Measurements from ENCODE around the gene LPCAT1. TPM values are rescaled to one million over a fixed set of nuclear protein-coding genes. Genes with fewer than 3 reads are reported as not detected.
A peak's percentile ranks its signal among the peaks of the same experiment; 100 is the strongest.
"Not testable (repeated sequence)": the region's sequence is repeated elsewhere in the genome, so short reads cannot be mapped to it uniquely, and the experiment has no call there.

LPCAT1 gene, protein sequence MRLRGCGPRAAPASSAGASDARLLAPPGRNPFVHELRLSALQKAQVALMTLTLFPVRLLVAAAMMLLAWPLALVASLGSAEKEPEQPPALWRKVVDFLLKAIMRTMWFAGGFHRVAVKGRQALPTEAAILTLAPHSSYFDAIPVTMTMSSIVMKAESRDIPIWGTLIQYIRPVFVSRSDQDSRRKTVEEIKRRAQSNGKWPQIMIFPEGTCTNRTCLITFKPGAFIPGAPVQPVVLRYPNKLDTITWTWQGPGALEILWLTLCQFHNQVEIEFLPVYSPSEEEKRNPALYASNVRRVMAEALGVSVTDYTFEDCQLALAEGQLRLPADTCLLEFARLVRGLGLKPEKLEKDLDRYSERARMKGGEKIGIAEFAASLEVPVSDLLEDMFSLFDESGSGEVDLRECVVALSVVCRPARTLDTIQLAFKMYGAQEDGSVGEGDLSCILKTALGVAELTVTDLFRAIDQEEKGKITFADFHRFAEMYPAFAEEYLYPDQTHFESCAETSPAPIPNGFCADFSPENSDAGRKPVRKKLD
- total RNA-seq, result 61.9 and 77.0 TPM in 2 replicates

DNA sequence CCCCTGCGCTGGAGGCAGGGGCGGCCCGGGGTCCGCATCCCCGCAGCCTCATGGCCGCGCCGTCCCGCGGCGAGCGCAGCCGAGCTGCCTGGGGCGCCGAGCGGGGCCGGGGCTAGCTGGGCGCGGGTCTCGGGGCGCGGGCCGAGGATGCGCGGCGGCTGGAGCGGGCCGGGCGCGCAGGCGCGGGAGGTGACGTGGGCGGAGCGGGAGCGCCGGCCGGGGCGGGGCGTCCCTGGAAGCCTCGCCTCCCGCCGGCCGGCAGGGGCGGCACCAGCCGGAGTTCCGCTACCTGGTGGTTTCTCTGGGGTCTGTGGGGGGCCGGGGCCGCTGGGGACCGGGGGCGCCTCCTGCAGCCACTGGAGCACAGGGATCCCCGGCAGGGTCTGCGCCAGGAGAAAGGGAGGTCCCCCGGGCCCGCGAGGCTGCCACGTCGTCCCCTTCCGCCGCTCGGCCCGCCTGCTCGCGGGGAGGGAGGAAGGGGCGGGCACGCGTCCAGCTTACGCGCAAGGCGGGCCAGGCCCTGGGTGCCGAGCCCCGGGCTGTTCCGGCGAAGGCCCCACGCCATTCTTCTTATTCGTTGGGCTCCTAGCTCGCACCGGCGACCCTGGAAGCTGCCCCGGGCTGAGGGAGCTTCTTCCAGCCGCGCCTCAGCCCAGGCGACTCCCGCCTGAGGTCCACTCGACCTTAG is at the start of gene LPCAT1:
LPCAT1 (minus strand) TSS at position 168 of the 688 bp plus-strand sequence; CDS start at position 52, 116 bp downstream.
- no peak for DNase-seq (ENCODE audit: extremely low read depth, low read depth, low spot score)

DNA sequence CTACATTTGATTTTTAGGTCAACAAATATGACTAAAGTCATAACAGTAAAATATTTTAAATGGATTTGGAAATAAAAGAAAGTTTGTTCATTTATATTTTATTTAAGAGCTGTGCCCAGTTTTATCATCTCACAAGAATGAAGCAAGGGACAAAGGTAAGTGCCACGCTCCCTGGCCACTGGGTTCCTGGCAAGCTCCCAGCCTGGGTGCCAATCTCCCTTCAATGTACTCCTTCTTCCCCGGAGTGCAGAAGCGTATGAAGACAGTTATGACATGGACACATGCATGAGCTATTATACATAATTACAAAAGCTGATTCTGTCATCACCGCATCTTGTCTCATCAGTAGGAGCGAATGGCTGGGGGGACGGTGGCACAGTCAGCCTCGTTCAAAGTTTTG is 48.1 kb upstream of the LPCAT1 start:
- DNase-seq (ENCODE audit: extremely low read depth, low read depth, low spot score), result not testable (repeated sequence)

DNA sequence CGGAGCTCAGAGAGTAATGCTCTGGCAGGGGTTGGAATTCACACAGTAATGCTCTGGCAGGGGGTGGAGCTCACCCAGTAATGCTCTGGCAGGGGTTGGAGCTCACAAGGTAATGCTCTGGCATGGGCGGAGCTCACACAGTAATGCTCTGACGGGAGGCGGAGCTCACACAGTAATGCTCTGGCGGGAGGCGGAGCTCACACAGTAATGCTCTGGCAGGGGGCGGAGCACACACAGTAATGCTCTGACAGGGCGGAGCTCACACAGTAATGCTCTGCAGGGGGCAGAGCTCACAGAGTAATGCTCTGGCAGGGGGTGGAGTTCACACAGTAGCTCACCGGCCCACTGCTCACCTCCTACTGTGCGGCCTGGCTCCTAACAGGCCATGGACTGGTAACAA is 47.2 kb upstream of the LPCAT1 start:
- DNase-seq (ENCODE audit: extremely low read depth, low read depth, low spot score), result no peak

DNA sequence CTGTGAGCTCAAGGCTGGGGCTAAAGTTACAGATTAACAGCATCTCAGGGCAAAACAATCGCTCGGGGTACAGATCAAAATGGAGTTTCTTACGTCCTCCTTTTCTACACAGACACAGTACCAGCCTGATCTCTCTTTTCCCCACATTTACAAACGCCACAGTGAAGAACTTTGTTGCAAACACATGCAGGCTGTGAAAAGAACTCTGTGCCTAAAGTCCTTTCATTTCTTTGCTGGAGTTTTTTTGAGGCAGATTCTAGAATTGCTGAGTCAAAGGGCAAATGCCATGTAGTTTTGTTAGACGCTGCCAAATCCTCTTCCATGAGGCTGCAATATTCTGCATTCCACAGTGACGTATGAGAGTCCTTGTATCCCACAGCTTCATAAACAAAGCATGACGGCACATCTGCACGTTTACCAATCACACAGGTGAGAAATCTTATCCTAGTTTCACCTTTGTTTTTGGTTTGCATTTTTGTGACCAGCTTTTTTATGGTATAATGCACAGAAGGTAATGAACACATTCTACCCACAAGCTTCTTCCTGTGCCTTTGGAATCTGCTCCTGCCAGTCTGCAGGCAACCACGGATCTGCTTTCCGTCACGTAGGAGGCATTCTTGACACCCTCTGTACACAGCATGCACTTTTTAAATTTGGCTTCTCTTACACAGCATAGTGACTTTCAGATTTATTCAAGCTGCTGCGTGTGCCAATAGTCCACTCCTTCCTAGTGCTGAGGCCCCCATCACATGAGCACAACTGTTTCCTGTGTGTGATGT is 44.6 kb upstream of the LPCAT1 start:
- DNase-seq (ENCODE audit: extremely low read depth, low read depth, low spot score), result peak; percentile 5

DNA sequence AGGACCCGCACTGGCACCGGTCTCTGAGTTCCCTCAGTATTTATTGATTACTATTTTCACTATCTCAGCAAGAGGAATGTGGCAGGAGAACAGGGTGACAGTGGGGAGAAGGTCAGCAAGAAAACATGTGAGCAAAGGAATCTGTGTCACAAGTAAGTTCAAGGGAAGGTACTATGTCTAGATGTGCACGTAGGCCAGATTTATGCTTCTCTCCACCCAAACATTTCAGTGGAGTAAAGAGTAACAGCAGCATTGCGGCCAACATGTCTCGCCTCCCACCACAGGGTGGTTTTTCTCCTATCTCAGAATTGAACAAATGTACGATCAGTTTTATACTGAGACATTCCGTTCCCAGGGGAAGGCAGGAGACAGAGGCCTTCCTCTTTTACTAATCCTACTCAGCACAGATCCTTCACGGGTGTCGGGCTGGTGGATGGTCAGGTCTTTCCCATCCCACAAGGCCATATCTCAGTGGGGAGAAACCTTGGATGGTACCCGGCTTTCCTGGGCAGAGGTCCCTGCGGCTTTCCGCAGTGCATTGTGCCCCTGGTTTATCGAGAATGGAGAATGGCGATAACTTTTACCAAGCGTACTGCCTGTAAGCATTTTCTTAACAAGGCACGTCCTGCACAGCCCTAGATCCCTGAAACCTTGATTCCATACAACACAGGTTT is 43.9 kb upstream of the LPCAT1 start:
- DNase-seq (ENCODE audit: extremely low read depth, low read depth, low spot score), result not testable (repeated sequence)

DNA sequence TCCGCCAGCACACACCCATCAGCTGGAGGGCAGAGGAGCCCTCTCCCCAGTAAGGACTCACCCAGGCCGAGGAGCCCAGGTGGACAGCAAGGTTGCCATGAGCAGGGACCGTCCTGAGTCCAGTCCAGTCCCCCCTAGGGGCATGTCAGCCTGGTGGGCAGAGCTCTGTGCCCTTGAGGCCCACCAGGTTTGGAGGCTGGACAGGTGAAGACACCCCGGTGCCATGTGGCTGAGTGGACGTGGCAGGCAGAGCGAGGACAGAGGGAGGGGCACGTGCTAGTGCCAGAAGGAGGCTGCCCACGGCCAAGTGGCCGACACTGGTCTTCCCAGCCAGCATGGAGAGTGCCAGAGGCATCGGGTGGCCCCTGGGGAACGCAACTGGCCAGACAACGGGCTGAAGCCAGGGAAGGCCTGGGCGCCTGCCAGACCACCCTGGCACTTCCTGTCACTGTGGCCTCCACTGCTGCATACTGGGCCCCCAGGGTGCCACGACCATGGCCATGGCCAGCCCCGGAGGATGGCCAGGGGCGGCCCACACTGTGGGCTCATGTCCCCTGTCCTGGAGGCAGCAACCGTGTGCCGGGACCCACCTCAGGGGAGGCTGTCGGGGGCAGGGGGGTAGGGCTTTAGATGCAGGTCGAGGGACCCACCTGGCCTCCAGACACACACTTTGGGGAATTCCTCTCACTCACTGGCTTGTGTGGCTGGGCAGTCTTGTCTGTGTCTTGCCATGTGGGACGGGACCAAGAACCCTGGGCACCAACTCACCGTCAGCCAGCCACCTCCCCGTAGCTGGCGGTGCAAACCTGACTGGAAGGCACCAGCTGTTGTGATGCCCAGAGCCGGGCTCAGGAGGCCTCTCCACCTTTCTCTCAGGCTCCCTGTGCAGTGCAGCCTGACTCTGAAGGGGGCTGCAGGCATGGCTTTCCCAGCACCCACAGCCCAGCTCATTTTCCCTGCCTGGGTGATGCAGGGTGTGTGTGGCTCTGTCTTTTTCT is 42.3 kb upstream of the LPCAT1 start:
- no peak for DNase-seq (ENCODE audit: extremely low read depth, low read depth, low spot score)

DNA sequence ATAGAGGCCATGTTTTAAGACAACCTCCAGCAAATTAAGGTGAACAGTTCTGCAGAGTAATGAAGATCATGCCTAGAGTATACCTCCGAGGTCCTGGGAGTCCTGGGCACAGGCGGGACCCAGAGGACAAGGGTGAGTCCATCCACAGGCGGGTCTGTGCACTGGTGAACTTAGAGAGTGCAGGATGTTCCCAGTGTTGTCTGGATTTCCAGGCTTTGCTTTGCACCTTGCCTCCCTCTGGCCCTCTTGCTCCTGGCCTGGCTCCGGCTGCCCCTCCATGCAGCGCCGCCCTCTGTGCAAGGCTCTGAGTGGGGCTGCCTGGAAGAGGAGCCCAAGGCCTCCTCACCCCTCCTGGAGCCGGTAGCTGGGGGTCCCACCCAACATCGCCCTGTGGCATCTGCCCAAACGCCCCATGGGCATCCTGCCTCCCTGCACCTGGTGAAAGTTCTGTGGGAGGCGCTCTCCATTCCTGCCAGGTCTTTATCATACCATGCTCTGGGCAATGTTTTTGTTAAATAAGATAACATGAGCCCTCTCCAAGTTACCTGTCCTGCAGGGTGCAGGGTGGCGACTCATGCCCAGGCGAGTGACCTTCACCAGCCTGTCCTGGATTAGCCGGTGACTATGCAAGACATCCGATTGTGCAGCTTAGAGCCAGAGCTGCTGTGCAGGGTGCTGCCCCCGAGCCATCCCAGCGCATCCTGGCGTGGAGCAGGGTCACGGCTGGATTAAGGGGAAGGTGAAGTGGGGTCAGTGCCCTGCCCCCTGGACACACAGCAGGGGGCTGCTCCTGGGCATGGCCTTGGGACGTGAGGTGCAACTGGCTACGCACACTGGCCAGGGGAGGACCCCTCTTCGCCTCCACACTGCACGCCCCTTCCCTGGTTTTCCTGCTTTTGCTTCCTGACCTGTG is 41.3 kb upstream of the LPCAT1 start:
- no peak for DNase-seq (ENCODE audit: extremely low read depth, low read depth, low spot score)

DNA sequence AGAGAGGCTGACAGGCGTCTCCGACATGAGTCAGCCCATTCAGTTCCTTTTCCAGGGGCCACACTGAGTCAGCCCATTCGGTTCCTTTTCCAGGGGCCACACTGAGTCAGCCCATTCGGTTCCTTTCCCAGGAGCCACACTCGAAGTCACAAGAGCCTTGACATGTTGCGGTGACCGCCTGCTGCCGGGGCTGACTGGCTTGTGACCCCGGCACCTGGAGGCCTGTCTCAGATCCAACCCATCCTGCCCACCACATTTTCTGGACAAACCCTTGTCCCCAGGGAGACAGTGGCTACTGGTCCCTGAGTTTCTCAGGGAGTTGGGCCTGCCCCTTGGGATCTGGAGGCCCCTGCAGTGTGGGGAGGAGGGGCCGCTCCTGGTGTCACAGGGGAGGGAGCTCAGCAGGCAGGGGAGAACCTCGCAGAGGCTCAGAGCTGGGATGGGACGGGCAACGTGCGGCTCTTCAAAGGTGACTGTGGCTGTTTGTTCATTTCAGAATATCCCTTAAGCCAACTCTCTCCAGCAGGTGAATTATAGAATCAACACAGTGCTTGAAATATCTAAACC is 40.5 kb upstream of the LPCAT1 start:
- peak; percentile 7 for DNase-seq (ENCODE audit: extremely low read depth, low read depth, low spot score)

DNA sequence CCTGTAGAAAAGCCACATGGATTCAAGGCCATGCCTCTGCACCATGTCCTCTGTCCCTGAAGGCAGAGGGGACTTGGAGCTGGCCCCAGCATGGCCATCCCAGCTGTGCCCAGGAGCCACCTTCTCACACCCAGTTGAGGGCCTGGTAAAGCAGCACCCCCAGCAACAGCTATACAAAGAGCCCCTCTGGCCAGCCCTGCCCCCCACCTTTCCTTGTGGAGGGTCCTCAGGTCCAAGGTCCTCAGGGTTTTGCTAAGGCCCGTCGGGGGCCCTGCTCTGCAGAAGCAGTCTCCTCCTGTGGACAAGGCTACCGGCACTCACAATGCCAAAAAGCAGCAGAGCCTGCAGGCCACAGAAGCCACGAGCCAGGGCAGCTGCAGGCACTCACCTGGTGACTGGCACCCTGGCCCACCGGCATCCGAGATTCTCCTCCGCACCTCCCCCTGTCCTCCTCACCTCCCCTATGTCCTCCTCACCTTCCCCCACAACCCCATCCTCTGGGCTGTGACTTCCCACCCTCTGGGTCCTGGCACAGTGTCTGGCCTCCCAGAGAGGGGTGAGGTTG is 39.9 kb upstream of the LPCAT1 start:
- DNase-seq (ENCODE audit: extremely low read depth, low read depth, low spot score), result no peak

DNA sequence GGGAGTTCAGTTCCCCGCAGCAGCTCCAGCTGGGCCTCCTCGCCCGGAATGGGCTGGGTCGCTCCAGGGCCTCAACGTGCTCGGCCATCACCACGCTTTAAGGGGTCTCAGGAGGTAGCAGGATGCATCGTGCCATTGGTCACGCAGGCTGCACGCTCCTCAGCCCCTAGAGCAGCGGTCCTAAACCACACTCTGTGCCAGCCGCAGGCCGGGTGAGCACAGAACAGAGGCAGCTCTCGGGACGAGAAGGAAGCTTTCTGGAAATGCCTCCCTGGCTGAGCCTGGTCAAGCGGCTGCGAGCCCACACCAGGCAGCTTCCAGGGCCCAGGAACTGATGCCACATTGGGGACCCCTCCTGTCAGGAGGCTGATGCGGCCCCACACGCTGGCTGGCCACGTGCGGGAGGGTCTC is 39.3 kb upstream of the LPCAT1 start:
- no peak for DNase-seq (ENCODE audit: extremely low read depth, low read depth, low spot score)

DNA sequence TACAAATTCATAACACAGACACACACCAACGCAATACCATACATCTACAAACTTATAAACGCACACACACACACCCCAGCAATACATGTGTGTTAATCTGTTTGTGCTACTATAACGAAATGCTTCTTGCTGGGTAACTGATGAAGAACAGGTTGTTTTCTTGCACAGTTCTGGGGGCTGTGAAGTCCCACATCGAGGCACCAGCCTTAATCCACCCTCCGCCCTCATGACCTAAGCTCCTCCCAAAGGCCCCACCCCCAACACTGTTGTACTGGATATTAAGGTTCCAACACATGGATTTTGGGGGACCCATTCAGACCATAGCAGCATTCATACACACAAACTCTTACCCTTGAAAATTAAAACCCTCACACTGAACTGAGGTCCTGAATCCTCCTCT is 38.8 kb upstream of the LPCAT1 start:
- no peak for DNase-seq (ENCODE audit: extremely low read depth, low read depth, low spot score)

DNA sequence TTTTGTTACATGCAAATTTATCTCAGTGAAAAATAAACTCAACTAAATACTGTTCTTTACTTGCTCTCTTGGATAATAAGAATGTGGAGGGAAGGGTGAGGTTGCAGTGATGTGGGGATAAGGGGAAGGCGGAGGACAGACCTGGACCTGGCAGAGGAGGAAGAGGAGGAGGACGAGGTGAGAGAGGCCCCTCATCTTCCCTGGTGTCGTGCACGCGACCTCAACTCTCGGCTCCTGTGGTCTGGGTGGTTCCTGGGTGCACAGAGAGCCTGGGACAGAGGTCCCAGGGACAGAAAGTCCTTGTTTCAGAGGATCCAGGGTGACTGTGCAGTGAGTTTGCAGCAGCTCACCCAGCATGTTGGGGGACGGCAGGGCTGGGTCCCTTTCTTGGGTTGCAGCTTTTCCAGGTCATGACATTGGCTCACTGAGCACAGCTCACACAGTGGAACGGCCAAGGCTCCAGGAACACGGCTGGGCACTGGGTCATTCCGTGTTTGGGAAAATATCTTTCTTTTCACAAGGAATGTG is 37.7 kb upstream of the LPCAT1 start:
- DNase-seq (ENCODE audit: extremely low read depth, low read depth, low spot score), result no peak

DNA sequence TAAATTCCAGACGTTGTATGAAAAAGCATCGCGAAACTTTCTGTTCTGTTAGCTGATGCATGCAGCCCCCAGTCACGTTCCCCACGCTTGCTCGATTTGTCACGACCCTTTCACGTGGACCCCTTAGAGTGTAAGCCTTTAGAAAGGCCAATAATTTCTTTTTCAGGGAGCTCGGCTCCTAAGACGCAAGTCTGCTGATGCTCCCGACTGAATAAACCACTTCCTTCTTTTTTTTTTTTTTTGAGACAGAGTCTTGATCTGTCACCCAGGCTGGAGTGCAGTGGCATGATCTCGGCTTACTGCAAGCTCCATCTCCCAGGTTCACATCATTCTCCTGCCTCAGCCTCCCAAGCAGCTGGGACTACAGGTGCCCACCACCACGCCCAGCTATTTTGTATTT is 36.7 kb upstream of the LPCAT1 start:
- DNase-seq (ENCODE audit: extremely low read depth, low read depth, low spot score), result not testable (repeated sequence)

DNA sequence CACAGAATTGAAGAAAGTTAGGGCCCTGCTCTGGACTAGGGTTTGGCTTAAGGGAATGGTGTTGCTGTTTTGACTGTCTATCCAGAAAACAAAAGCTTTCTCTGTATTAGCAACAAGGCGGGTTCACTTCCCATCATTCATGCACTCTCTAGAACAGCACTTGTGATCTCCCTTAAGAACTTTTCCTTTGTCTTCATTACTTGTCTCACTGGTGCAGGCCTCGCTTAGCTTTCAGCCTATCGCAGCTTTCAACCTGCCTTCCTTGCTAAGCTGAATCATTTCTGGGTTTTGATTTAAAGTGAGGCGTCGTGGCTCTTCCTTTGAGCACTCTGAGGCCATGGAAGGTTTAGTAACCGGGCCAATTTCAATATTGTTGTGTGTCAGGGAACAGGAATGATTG is 35.2 kb upstream of the LPCAT1 start:
- DNase-seq (ENCODE audit: extremely low read depth, low read depth, low spot score), result no peak

DNA sequence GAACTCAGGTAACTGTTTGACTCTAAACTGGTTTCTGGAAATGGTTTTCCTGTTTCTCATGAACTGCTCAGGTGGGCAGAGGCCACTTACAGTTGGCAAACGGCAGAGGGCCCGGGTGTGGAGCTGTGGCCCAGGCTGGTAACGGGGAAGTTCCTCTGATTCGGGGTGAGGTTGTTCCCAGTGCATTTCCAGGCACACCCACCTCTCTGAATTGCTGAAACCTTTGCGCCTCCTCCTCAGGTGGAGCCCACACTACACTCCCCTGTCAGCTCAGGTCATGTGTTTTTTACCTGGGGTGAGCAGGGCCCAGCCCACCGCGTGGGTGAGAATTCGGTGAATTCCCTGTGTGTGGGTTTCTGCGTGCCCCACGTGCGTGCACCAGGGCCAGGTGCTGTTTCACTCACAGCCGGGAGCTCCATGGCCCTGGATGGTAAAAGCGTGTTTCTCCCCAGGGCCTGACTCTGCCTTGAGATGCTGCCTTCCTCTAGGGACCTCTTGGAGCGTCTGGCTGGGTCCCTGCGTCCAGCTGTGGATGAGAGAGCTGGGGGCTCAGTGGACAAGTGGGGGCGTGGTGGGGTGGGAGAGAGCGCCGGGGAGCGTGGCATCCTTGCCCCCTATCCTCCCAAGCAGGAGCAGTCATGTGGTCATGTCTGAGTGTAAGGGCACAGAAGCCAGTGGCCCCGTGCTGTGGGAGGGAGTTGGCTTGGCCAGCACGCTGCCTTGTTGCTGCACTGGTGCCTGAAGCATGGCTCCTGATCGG is 33.5 kb upstream of the LPCAT1 start:
- DNase-seq (ENCODE audit: extremely low read depth, low read depth, low spot score), result no peak

DNA sequence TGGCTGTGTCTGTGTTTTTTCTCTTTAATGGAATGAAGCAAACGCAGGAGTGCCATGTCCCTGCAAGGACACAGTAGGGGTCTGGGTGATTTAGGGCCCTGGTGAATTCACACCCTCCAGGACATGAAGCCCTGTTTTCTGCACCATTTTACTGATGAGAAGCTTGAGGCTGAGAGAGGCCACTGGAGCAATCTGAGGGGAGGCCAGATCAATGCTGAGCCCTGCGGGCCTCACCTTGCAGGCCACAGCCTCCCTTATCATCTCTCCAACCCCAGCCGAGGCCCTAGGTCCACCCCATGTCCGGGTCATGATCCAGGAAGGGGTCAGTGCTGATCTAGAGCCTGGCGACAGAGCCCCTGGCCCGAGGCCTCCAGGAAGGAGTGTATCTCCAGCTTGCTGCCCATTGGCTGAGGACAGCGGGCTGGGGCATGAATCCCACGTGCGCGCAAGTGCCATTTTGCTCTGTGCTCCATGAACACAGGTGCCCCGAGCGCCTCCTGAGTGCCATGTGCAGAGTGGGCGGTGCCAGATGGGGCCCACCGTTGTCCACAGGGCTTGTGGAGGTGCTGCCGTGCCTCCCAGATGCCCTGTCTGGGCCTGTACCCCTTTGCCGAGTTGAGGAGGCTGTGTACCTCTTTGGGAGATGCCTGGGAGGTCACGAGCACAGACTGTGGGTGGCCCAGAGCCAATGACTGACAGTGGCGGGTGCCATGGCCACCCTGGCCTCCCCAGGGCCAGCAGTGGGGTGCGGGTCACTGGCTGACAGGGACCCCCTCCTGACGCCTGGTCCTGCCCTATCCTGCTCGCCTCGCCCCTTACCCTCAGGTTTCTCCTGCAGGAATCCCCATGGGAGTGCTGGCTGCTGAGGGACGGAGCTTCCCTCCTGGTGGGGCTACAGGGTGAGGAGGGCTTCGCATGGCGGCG is 32.3 kb upstream of the LPCAT1 start:
- no peak for DNase-seq (ENCODE audit: extremely low read depth, low read depth, low spot score)
